K562 (cell line): ENCODE data around the gene SLC25A1. TPM values are rescaled to one million over a fixed set of nuclear protein-coding genes. Genes with fewer than 3 reads are reported as not detected.

Experiments
- CEBPG ChIP-seq, 3 experiments: fragments of 200-800 bp in 1 of 3; sonication (Bioruptor generic) in 1 of 3; sonication (generic) in 1 of 3; formaldehyde crosslinking in 1 of 3; IDR thresholded peaks in 2 of 3; conservative IDR thresholded peaks in 1 of 3; 2 replicates each; pipeline versions ENCODE4 v1.6.1 to v1.8.0; 2016 to 2022; ENCODE audit warnings: missing compliant biosample characterization in 2 of 3, missing genetic modification characterization in 2 of 3, mild to moderate bottlenecking in 1 of 3, missing genetic modification reagents in 1 of 3
- HMG20A ChIP-seq: fragments of 450-650 bp; formaldehyde crosslinking; conservative IDR thresholded peaks from 2 replicates; pipeline ENCODE4 v1.4.0; 2020; ENCODE audit warnings: mild to moderate bottlenecking, mixed read lengths
- MCM7 ChIP-seq, 2 experiments: fragments of 450-650 bp; IDR thresholded peaks; 2 replicates each; pipeline ENCODE4 v1.6.1; 2016 to 2018
- NR4A1 ChIP-seq, 2 experiments: fragments of 250-450 bp in 1 of 2; fragments of 450-650 bp in 1 of 2; sonication (Bioruptor Pico) in 1 of 2; IDR thresholded peaks; 2 replicates each; pipeline versions ENCODE4 v1.4.0 to v1.6.1; 2016 to 2020; ENCODE audit warnings: mild to moderate bottlenecking in 2 of 2, missing compliant biosample characterization in 1 of 2, missing genetic modification characterization in 1 of 2, moderate library complexity in 1 of 2
- PURB ChIP-seq: sonication (generic); formaldehyde crosslinking; IDR thresholded peaks from 2 replicates; pipeline ENCODE4 v1.9.0; 2021; ENCODE audit warnings: low read depth, mild to moderate bottlenecking, missing genetic modification reagents
- PYGO2 ChIP-seq: fragments of 450-650 bp; IDR thresholded peaks from 2 replicates; pipeline ENCODE4 v1.6.1; 2016; ENCODE audit warnings: mild to moderate bottlenecking, missing genetic modification characterization, moderate library complexity, missing compliant biosample characterization
- SRF ChIP-seq, 2 experiments: fragments of 250-450, 450-650 bp in 1 of 2; sonication (Bioruptor Pico) in 1 of 2; sonication (generic) in 1 of 2; formaldehyde crosslinking; IDR thresholded peaks; 2 replicates each; pipeline versions ENCODE4 v1.5.0 to v1.5.1; 2020 to 2022; ENCODE audit warnings: mild to moderate bottlenecking in 1 of 2, missing genetic modification reagents in 1 of 2
- TCF7L2 ChIP-seq: fragments of 150-350 bp; IDR thresholded peaks from 2 replicates; pipeline ENCODE4 v1.6.1; 2016; ENCODE audit warnings: low read depth, mild to moderate bottlenecking, low read length, moderate library complexity
- ZNF253 ChIP-seq: fragments of 250-450 bp; sonication (Bioruptor Pico); conservative IDR thresholded peaks from 2 replicates; pipeline ENCODE4 v1.6.1; 2021; ENCODE audit warnings: mild to moderate bottlenecking
- ZNF589 ChIP-seq: fragments of 200-800 bp; sonication (Bioruptor generic); IDR thresholded peaks from 2 replicates; pipeline ENCODE4 v1.6.1; 2016; ENCODE audit warnings: low read depth, missing genetic modification characterization, missing compliant biosample characterization
- ZNF695 ChIP-seq: fragments of 450-650 bp; formaldehyde crosslinking; IDR thresholded peaks from 2 replicates; pipeline ENCODE4 v1.4.0; 2020; ENCODE audit warnings: mild to moderate bottlenecking, moderate library complexity
- polyA plus RNA-seq, 8 experiments: library from polyadenylated mRNA; depleted of rRNA in 4 of 8; stranded (reverse) in 5 of 8; unstranded in 3 of 8; fragments of >200 nt; fragmentation: Nextera tagmentation in 2 of 8; fragmentation: Illumina TruSeq in 1 of 8; extraction: Ambion mirVana in 2 of 8; extraction: Trizol in 1 of 8; gene quantifications; 2 replicates each; pipeline versions ENCODE4 v1.2.1 to v1.2.3, GENCODE V29; 2011 to 2014; ENCODE audit warnings: inconsistent platforms in 1 of 8, missing spikeins in 1 of 8
- total RNA-seq, 7 experiments: library from RNA; depleted of rRNA in 6 of 7; stranded (reverse); fragments of >200 nt in 6 of 7; fragmentation: Illumina TruSeq in 2 of 7; extraction: Trizol in 2 of 7; gene quantifications; 2 replicates each; pipeline versions ENCODE4 v1.2.1 to v1.2.3, GENCODE V29; 2011 to 2021; ENCODE audit warnings: low replicate concordance in 1 of 7
- TF ChIP-seq, protein P1 (sequence below): fragments of 250-450 bp; sonication (Bioruptor Pico); IDR thresholded peaks from 2 replicates; pipeline ENCODE4 v1.4.0; 2020; ENCODE audit warnings: mild to moderate bottlenecking, moderate library complexity
- TF ChIP-seq, protein P2 (sequence below), 3 experiments: fragments of 200-800 bp in 1 of 3; fragments of 250-450 bp in 1 of 3; fragments of 450-650 bp in 1 of 3; sonication (Bioruptor Pico) in 1 of 3; sonication (Bioruptor generic) in 1 of 3; formaldehyde crosslinking in 1 of 3; IDR thresholded peaks; 2 replicates each; pipeline versions ENCODE4 v1.6.1 to v1.8.0; 2016 to 2022; ENCODE audit warnings: mild to moderate bottlenecking in 2 of 3, missing genetic modification characterization in 2 of 3, missing compliant biosample characterization in 1 of 3, moderate library complexity in 1 of 3
- TF ChIP-seq, protein P3 (sequence below): IDR thresholded peaks from 2 replicates; pipeline ENCODE4 v1.6.1; 2011; ENCODE audit warnings: borderline replicate concordance, low read depth, mild to moderate bottlenecking, moderate library complexity, low read length; ENCODE audit not compliant: insufficient read depth, poor library complexity, severe bottlenecking
- TF ChIP-seq, protein P4 (sequence below): sonication (generic); formaldehyde crosslinking; IDR thresholded peaks from 2 replicates; pipeline ENCODE4 v1.8.1; 2022; ENCODE audit warnings: missing genetic modification reagents

Gene SLC25A1
- total and polyA plus RNA-seq, 9 of the 15 experiments (the other 6 are each of a cell fraction or from before 2014, with no cell fraction given), result 11.0 to 408 (median 110) TPM

DNA sequence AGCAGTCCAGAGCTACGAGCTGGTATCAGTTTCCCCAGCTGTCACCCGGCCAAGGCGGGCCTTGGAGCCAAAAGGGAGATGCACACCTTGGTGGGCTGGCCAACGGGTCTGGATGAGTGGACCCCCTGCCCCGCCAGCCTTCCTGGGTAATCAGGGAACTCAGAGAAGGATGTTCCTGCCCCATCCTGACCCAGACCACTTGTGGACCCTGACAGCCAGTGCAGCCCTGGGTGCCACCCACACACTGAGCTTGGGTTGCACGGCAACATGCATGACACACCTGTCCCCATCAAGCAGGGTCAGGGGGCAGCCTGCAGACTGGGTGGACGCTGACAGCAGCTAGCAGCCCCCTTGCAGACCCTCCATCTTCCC, 8.6 kb downstream of the SLC25A1 start (continued):
- TF ChIP-seq, protein P1, sequence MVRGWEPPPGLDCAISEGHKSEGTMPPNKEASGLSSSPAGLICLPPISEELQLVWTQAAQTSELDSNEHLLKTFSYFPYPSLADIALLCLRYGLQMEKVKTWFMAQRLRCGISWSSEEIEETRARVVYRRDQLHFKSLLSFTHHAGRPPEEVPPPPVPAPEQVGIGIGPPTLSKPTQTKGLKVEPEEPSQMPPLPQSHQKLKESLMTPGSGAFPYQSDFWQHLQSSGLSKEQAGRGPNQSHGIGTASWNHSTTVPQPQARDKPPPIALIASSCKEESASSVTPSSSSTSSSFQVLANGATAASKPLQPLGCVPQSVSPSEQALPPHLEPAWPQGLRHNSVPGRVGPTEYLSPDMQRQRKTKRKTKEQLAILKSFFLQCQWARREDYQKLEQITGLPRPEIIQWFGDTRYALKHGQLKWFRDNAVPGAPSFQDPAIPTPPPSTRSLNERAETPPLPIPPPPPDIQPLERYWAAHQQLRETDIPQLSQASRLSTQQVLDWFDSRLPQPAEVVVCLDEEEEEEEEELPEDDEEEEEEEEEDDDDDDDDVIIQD, result 0 out of 2 replicates have a peak, but pooled peaks have one; percentile 66
- TF ChIP-seq ZNF253 (CRISPR knock-in tag) (0 out of 2 replicates have a peak, but pooled peaks have one; percentile 42), PYGO2 (tag) (no peak), CEBPG (CRISPR knock-in tag; IDR thresholded peaks at IDR 0.05) (no peak), CEBPG (tag; conservative IDR thresholded peaks at IDR 0.05 in 1 of 2, IDR thresholded peaks at IDR 0.05 in 1 of 2) (no peak), MCM7 (IDR thresholded peaks at IDR 0.05) (no peak), SRF (CRISPR knock-in tag; IDR thresholded peaks at IDR 0.05) (peak in 1 of 2 experiments; percentile 74; a peak in 1 of 4 replicates), HMG20A (CRISPR knock-in tag) (no peak), TCF7L2 (no peak), PURB (no peak), ZNF589 (CRISPR knock-in tag) (no peak), NR4A1 (CRISPR knock-in tag; IDR thresholded peaks at IDR 0.05) (no peak), NR4A1 (tag; IDR thresholded peaks at IDR 0.05) (0 out of 2 replicates have a peak, but pooled peaks have one; percentile 36), ZNF695 (CRISPR knock-in tag) (no peak)
- TF ChIP-seq, protein P2, sequence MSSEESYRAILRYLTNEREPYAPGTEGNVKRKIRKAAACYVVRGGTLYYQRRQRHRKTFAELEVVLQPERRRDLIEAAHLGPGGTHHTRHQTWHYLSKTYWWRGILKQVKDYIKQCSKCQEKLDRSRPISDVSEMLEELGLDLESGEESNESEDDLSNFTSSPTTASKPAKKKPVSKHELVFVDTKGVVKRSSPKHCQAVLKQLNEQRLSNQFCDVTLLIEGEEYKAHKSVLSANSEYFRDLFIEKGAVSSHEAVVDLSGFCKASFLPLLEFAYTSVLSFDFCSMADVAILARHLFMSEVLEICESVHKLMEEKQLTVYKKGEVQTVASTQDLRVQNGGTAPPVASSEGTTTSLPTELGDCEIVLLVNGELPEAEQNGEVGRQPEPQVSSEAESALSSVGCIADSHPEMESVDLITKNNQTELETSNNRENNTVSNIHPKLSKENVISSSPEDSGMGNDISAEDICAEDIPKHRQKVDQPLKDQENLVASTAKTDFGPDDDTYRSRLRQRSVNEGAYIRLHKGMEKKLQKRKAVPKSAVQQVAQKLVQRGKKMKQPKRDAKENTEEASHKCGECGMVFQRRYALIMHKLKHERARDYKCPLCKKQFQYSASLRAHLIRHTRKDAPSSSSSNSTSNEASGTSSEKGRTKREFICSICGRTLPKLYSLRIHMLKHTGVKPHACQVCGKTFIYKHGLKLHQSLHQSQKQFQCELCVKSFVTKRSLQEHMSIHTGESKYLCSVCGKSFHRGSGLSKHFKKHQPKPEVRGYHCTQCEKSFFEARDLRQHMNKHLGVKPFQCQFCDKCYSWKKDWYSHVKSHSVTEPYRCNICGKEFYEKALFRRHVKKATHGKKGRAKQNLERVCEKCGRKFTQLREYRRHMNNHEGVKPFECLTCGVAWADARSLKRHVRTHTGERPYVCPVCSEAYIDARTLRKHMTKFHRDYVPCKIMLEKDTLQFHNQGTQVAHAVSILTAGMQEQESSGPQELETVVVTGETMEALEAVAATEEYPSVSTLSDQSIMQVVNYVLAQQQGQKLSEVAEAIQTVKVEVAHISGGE (CRISPR knock-in tag; IDR thresholded peaks at IDR 0.05), result 0 out of 6 replicates have a peak, but pooled peaks of 1 of the 3 experiments have one; percentile 48
- TF ChIP-seq, protein P3, sequence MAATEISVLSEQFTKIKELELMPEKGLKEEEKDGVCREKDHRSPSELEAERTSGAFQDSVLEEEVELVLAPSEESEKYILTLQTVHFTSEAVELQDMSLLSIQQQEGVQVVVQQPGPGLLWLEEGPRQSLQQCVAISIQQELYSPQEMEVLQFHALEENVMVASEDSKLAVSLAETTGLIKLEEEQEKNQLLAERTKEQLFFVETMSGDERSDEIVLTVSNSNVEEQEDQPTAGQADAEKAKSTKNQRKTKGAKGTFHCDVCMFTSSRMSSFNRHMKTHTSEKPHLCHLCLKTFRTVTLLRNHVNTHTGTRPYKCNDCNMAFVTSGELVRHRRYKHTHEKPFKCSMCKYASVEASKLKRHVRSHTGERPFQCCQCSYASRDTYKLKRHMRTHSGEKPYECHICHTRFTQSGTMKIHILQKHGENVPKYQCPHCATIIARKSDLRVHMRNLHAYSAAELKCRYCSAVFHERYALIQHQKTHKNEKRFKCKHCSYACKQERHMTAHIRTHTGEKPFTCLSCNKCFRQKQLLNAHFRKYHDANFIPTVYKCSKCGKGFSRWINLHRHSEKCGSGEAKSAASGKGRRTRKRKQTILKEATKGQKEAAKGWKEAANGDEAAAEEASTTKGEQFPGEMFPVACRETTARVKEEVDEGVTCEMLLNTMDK, result no peak
- TF ChIP-seq, protein P4, sequence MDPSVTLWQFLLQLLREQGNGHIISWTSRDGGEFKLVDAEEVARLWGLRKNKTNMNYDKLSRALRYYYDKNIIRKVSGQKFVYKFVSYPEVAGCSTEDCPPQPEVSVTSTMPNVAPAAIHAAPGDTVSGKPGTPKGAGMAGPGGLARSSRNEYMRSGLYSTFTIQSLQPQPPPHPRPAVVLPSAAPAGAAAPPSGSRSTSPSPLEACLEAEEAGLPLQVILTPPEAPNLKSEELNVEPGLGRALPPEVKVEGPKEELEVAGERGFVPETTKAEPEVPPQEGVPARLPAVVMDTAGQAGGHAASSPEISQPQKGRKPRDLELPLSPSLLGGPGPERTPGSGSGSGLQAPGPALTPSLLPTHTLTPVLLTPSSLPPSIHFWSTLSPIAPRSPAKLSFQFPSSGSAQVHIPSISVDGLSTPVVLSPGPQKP (CRISPR knock-in tag), result no peak
